Activated T-cell treated with anti-CD3 and anti-CD28 coated beads, Interleukin-2, amount 50 U/mL, for 72 hours (primary cell): Measurements from ENCODE around the gene UPK1A. TPM values are rescaled to one million over a fixed set of nuclear protein-coding genes. Genes with fewer than 3 reads are reported as not detected.

ENCODE experiments used
- ATAC-seq, 2 donors: fragments of 150-1000 bp; cut with Tn5 transposase; replicated peaks in 1 of 2; 2 replicates each; pipeline ENCODE4 v1.10.0; 2021; ENCODE audit warnings: moderate library complexity in 2 of 2, mild to moderate bottlenecking in 1 of 2
- DNase-seq, 2 donors: peaks; one replicate each; pipeline ENCODE4 v3.0.0; 2021 to 2022; ENCODE audit warnings: mixed read lengths in 1 of 2
- H3K27ac Mint-ChIP-seq: one replicate; pipeline ENCODE4 v1.8.0; 2022; ENCODE audit warnings: mild to moderate bottlenecking, moderate library complexity, mixed read lengths
- H3K27me3 Mint-ChIP-seq: one replicate; pipeline ENCODE4 v1.8.0; 2022; ENCODE audit warnings: low read depth, mixed read lengths
- H3K36me3 Mint-ChIP-seq, 2 donors: one replicate each; pipeline ENCODE4 v1.8.0; 2022; ENCODE audit warnings: mixed read lengths in 2 of 2, mild to moderate bottlenecking in 1 of 2; ENCODE audit not compliant: insufficient read depth in 2 of 2
- H3K4me1 Mint-ChIP-seq: one replicate; pipeline ENCODE4 v1.8.0; 2022; ENCODE audit warnings: low read depth, mixed read lengths
- H3K4me3 Mint-ChIP-seq, 2 donors: one replicate each; pipeline ENCODE4 v1.8.0; 2022; ENCODE audit warnings: mild to moderate bottlenecking in 2 of 2, mixed read lengths in 2 of 2, moderate library complexity in 2 of 2
- H3K9me3 Mint-ChIP-seq, 2 donors: one replicate each; pipeline ENCODE4 v1.8.0; 2022; ENCODE audit warnings: mixed read lengths in 2 of 2
- total RNA-seq, 2 donors: library from RNA; stranded (reverse); gene quantifications; one replicate each; pipeline ENCODE4 v1.2.3, GENCODE V29; 2022

Gene UPK1A
- total RNA-seq, 2 donors from 2014 or later = 0.86 to 0.93 TPM

GRCh38 chr19:35708391-35708790 is 42.1 kb downstream of the UPK1A start:
- no peak for ATAC-seq
- DNase-seq = no peak
- no peaks in the 10 kb centered on the region for H3K9me3 Mint-ChIP-seq
- H3K27ac Mint-ChIP-seq = no peak overlapping the region
- peaks cover 1 to 2% of the 10 kb centered on the region in 2 donors for H3K36me3 Mint-ChIP-seq
- H3K4me1 Mint-ChIP-seq = peaks cover 43% of the 10 kb centered on the region
- H3K4me3 Mint-ChIP-seq = no peak overlapping the region
- H3K27me3 Mint-ChIP-seq = no peaks in the 10 kb centered on the region

GRCh38 chr19:35710784-35711723 is 44.7 kb downstream of the UPK1A start:
- H3K4me3 Mint-ChIP-seq = peak overlapping the region; percentile 72 to 89
- H3K9me3 Mint-ChIP-seq = no peaks in the 10 kb centered on the region
- H3K27ac Mint-ChIP-seq = peak overlapping the region; percentile 94
- peaks cover 14 to 17% of the 10 kb centered on the region in 2 donors for H3K36me3 Mint-ChIP-seq
- H3K4me1 Mint-ChIP-seq = peaks cover 60% of the 10 kb centered on the region
- ATAC-seq (peak; percentile 57 to 60), DNase-seq (peak; percentile 78 to 86)
- no peaks in the 10 kb centered on the region for H3K27me3 Mint-ChIP-seq

GRCh38 chr19:35712567-35713505 is 46.5 kb downstream of the UPK1A start:
- Mint-ChIP-seq H3K4me3 (peak overlapping the region; percentile 89), H3K27ac (peak overlapping the region; percentile 94), H3K27me3 (no peaks in the 10 kb centered on the region), H3K36me3 (peaks cover 20 to 24% of the 10 kb centered on the region in 2 donors), H3K4me1 (peaks cover 60% of the 10 kb centered on the region), H3K9me3 (no peaks in the 10 kb centered on the region)
- ATAC-seq (peak; percentile 45 to 46), DNase-seq (peak; percentile 85 to 86)

DNA sequence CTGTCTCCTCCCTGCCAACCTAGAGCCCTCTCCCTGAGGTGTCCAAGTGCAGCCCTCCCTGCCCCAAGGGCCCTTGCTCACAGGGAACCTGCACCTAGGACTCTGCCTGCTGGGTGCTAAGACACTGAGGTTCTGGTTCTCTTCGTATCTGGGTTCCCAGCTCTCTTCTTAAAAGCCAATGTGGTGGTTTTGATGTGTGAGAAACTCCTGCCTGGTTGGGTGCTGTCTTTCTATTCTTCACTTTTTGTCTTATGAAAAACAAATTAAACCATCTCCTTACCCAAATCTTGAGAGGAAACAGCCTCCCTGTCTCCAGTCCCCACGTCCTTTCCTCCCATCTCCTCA is 47.2 kb downstream of the UPK1A start:
- DNase-seq = no peak
- H3K36me3 Mint-ChIP-seq = peaks cover 20 to 24% of the 10 kb centered on the region in 2 donors
- H3K9me3 Mint-ChIP-seq = no peaks in the 10 kb centered on the region
- H3K4me3 Mint-ChIP-seq = peak overlapping the region; percentile 89
- peaks cover 60% of the 10 kb centered on the region for H3K4me1 Mint-ChIP-seq
- no peak for ATAC-seq
- H3K27me3 Mint-ChIP-seq = no peaks in the 10 kb centered on the region
- peak overlapping the region; percentile 94 for H3K27ac Mint-ChIP-seq

- peak overlapping the region; percentile 94 for H3K27ac Mint-ChIP-seq
- H3K36me3 Mint-ChIP-seq = peaks cover 21 to 24% of the 10 kb centered on the region in 2 donors
- DNase-seq = no peak
- H3K9me3 Mint-ChIP-seq = no peaks in the 10 kb centered on the region
- H3K4me3 Mint-ChIP-seq = peak overlapping the region; percentile 89
- ATAC-seq = no peak
- no peaks in the 10 kb centered on the region for H3K27me3 Mint-ChIP-seq
- peaks cover 55% of the 10 kb centered on the region for H3K4me1 Mint-ChIP-seq
These were observed 47.7 kb downstream of the UPK1A start for GRCh38 chr19:35713904-35714495.

DNA sequence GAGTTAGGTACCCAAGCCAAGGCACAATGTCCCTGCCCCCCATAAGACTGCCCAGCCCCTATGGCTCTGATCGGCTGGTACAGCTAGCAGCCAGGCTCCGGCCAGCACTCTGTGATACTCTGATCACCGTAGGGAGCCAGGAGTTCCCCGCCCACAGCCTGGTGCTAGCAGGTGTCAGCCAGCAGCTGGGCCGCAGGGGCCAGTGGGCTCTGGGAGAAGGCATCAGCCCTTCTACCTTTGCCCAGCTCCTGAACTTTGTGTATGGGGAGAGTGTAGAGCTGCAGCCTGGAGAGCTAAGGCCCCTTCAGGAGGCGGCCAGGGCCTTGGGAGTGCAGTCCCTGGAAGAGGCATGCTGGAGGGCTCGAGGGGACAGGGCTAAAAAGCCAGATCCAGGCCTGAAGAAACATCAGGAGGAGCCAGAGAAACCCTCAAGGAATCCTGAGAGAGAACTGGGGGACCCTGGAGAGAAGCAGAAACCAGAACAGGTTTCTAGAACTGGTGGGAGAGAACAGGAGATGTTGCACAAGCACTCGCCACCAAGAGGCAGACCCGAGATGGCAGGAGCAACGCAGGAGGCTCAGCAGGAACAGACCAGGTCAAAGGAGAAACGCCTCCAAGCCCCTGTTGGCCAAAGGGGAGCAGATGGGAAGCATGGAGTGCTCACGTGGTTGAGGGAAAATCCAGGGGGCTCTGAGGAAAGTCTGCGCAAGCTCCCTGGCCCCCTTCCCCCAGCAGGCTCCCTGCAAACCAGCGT is 48.5 kb downstream of the UPK1A start:
- H3K4me3 Mint-ChIP-seq = peak overlapping the region; percentile 89

GRCh38 chr19:35715355-35715809 is 49.1 kb downstream of the UPK1A start:
- DNase-seq (no peak), ATAC-seq (no peak)
- peaks cover 53% of the 10 kb centered on the region for H3K4me1 Mint-ChIP-seq
- no peaks in the 10 kb centered on the region for H3K9me3 Mint-ChIP-seq
- peak overlapping the region; percentile 89 for H3K4me3 Mint-ChIP-seq
- peaks cover 25 to 26% of the 10 kb centered on the region in 2 donors for H3K36me3 Mint-ChIP-seq
- no peak overlapping the region for H3K27ac Mint-ChIP-seq
- H3K27me3 Mint-ChIP-seq = no peaks in the 10 kb centered on the region

More for the DNA sequence above, 48.5 kb downstream of the UPK1A start:
- Mint-ChIP-seq H3K27ac (peak overlapping the region; percentile 94), H3K36me3 (peaks cover 23 to 24% of the 10 kb centered on the region in 2 donors), H3K4me1 (peaks cover 54% of the 10 kb centered on the region), H3K27me3 (no peaks in the 10 kb centered on the region), H3K9me3 (no peaks in the 10 kb centered on the region)
- peak in 1 of 2 donors; percentile 54 for DNase-seq
- ATAC-seq = no peak

- no peaks in the 10 kb centered on the region for H3K9me3 Mint-ChIP-seq
- peak overlapping the region; percentile 89 for H3K4me3 Mint-ChIP-seq
- ATAC-seq (no peak), DNase-seq (no peak)
- H3K4me1 Mint-ChIP-seq = peaks cover 46% of the 10 kb centered on the region
- peak overlapping the region; percentile 88 for H3K27ac Mint-ChIP-seq
- no peaks in the 10 kb centered on the region for H3K27me3 Mint-ChIP-seq
- H3K36me3 Mint-ChIP-seq = peaks cover 25 to 29% of the 10 kb centered on the region in 2 donors
These were observed 49.9 kb downstream of the UPK1A start for GRCh38 chr19:35715981-35716800.

DNA sequence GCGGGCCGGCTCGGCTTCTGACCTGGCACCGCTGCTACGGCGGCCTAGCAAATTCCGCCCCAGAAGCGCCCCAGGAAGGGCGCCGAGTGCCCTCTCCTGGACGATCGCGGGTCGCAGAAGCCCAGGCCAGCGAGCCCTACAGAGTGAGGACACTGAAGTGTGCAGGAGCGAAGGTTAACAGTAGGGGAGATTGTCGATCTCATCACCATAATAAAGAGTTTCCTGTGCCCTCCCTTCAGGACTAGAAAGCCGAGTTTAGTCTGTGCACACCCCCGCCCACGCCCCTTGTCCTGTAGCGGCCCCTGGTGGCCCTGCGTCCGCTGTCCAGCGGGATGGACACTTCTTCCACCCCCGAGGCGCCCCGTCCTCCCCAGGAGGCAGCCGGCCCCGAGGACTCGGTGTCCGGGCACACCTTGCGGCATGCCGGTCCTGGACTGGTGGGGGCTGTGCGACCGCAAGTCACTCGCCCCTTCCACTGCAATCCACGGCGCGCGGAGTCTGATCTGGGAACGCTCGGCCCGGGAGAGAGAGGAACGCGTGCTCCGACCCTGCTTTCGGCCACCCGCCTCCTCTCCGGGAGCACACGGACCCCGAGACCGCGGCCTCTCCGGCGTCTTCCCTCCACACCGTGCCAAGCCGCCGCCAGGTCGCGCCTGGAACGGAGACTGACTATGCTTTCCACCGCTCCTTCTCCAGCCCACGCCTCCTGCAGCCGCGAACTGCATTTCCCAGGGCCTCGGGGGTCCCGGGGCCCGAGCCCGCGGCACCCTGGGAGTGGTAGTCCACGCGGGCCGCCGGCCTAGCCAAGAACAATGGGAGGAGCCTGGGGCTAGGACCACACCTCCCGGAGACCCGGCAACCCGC is 50.7 kb downstream of the UPK1A start:
- Mint-ChIP-seq H3K27me3 (no peaks in the 10 kb centered on the region), H3K9me3 (no peaks in the 10 kb centered on the region), H3K4me1 (peaks cover 42% of the 10 kb centered on the region), H3K36me3 (peaks cover 25 to 36% of the 10 kb centered on the region in 2 donors), H3K27ac (peak overlapping the region; percentile 88), H3K4me3 (peak overlapping the region; percentile 89)
- ATAC-seq (peak; percentile 66 to 73), DNase-seq (peak; percentile 92 to 98)

DNA sequence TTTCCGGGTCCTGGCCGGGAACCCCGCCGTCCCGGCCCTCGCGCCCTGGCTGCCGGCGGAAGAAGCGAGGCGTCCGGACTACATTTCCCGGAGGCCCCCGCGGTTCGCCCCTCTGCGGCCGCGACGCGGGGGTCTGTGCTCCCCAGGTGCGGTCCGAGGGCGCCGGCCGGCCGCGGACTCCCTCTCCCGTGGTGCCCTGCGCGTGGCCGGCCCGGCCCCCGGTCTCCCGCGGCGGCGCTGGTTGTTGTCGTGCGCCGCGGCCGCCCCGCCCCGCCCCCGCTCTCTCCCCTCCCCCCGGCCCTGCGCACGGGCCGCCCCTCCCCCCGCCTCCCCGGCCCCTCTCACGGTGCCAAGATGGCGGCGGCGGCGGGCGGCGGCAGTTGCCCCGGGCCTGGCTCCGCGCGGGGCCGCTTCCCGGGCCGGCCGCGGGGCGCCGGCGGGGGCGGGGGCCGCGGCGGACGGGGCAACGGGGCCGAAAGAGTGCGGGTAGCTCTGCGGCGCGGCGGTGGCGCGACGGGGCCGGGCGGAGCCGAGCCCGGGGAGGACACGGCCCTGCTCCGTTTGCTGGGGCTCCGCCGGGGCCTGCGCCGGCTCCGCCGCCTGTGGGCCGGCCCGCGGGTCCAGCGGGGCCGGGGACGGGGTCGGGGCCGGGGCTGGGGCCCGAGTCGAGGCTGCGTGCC is 51.5 kb downstream of the UPK1A start, which contains the start of gene KMT2B:
Gene KMT2B, plus strand, starts transcription at position 339 of the 680 bp plus-strand sequence. Its CDS starts 16 bp downstream, at position 355.
- ATAC-seq (no peak), DNase-seq (peak in 1 of 2 donors; percentile 96)
- no peaks in the 10 kb centered on the region for H3K27me3 Mint-ChIP-seq
- H3K27ac Mint-ChIP-seq = peak within 1 kb of the TSS; percentile 92
- H3K36me3 Mint-ChIP-seq = peaks cover 25 to 40% of the 10 kb centered on the region in 2 donors
- peak within 1 kb of the TSS; percentile 90 to 91 for H3K4me3 Mint-ChIP-seq
- peaks cover 42% of the 10 kb centered on the region for H3K4me1 Mint-ChIP-seq
- H3K9me3 Mint-ChIP-seq = no peaks in the 10 kb centered on the region
